ENCODE measurements around the gene PRC1. TPM values are rescaled to one million over a fixed set of nuclear protein-coding genes. Genes with fewer than 3 reads are reported as not detected.

The PRC1 gene
- total and polyA plus RNA-seq, 2 of the 13 experiments (the other 11 are each of a cell fraction or from before 2014, with no cell fraction given): 137 to 162 TPM

GRCh38 chr15:91032919-91033803 is 38.8 kb upstream of the PRC1 start (continued):
- TF ChIP-seq ZNF687 (CRISPR knock-in tag; IDR thresholded peaks at IDR 0.05) (peak; percentile 89), TFE3 (CRISPR knock-in tag; IDR thresholded peaks at IDR 0.05) (0 out of 2 replicates have a peak, but pooled peaks have one; percentile 43), HIC2 (CRISPR knock-in tag; IDR thresholded peaks at IDR 0.05; ENCODE audit: low read depth) (no peak), MEF2D (CRISPR knock-in tag; IDR thresholded peaks at IDR 0.05) (peak; percentile 29; the same call in 1 of the 2 replicates), SNAPC4 (CRISPR knock-in tag; IDR thresholded peaks at IDR 0.05) (no peak), KDM2A (CRISPR knock-in tag; IDR thresholded peaks at IDR 0.05; ENCODE audit: borderline replicate concordance, low read depth) (peak; percentile 59; the same call in 1 of the 2 replicates), ZNF251 (CRISPR knock-in tag; IDR thresholded peaks at IDR 0.05) (no peak), HOMEZ (CRISPR knock-in tag; IDR thresholded peaks at IDR 0.05; ENCODE audit: low read depth) (no peak), MYPOP (CRISPR knock-in tag; IDR thresholded peaks at IDR 0.05) (no peak), ZFY (CRISPR knock-in tag; IDR thresholded peaks at IDR 0.05) (peak; percentile 51; the same call in 1 of the 2 replicates)

All from HepG2 (cell line).